Bronchial epithelial cell (primary cell): ENCODE data around the gene AMPH. TPM values are rescaled to one million over a fixed set of nuclear protein-coding genes. Genes with fewer than 3 reads are reported as not detected.
A peak's percentile ranks its signal among the peaks of the same experiment; 100 is the strongest.

Experiments used
- DNase-seq: peaks from one replicate; pipeline ENCODE4 v3.0.0-alpha.2; 2010; ENCODE audit warnings: low read depth
- FAIRE-seq: peaks from 2 replicates; lab custom pipeline; 2011; peaks lifted over from hg19 to GRCh38; lab: Jason Lieb, UNC
- H3K27me3 ChIP-seq: 2 replicates; pipeline ENCODE4 v1.5.1; 2011; ENCODE audit warnings: low read length; ENCODE audit not compliant: control insufficient read depth, insufficient read depth
- H3K36me3 ChIP-seq: 2 replicates; pipeline ENCODE4 v1.5.1; 2011; ENCODE audit warnings: low read length; ENCODE audit not compliant: control insufficient read depth, insufficient read depth
- H3K4me3 ChIP-seq: 2 replicates; pipeline ENCODE4 v1.5.1; 2011; ENCODE audit warnings: mild to moderate bottlenecking, low read depth, low read length, control low read depth
- total RNA-seq: library from RNA; depleted of rRNA; stranded (reverse); fragments of >200 nt; gene quantifications from 2 replicates; pipeline ENCODE4 v1.2.1, GENCODE V29; 2014
- TF ChIP-seq, protein P1 (sequence below): IDR thresholded peaks from 2 replicates; pipeline ENCODE4 v1.5.1; 2011; ENCODE audit warnings: mild to moderate bottlenecking, moderate library complexity, low read length, control low read depth, inconsistent platforms; ENCODE audit not compliant: insufficient read depth, severe bottlenecking

Gene AMPH
- total RNA-seq, 1 donor from 2014 or later = not detected

- Histone ChIP-seq H3K4me3 (no peak overlapping the region), H3K27me3 (no peaks in the 10 kb centered on the region), H3K36me3 (no peaks in the 10 kb centered on the region)
- TF ChIP-seq, protein P1, sequence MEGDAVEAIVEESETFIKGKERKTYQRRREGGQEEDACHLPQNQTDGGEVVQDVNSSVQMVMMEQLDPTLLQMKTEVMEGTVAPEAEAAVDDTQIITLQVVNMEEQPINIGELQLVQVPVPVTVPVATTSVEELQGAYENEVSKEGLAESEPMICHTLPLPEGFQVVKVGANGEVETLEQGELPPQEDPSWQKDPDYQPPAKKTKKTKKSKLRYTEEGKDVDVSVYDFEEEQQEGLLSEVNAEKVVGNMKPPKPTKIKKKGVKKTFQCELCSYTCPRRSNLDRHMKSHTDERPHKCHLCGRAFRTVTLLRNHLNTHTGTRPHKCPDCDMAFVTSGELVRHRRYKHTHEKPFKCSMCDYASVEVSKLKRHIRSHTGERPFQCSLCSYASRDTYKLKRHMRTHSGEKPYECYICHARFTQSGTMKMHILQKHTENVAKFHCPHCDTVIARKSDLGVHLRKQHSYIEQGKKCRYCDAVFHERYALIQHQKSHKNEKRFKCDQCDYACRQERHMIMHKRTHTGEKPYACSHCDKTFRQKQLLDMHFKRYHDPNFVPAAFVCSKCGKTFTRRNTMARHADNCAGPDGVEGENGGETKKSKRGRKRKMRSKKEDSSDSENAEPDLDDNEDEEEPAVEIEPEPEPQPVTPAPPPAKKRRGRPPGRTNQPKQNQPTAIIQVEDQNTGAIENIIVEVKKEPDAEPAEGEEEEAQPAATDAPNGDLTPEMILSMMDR = peak; percentile 78
- DNase-seq (peak; percentile 35), FAIRE-seq (no peak)
Measured at GRCh38 chr7:38660427-38661099, 29.4 kb upstream of the AMPH start.

- Histone ChIP-seq H3K27me3 (no peaks in the 10 kb centered on the region), H3K4me3 (no peak overlapping the region), H3K36me3 (no peaks in the 10 kb centered on the region)
- TF ChIP-seq, protein P1 = no peak
- no peak for DNase-seq
- FAIRE-seq = no peak
Measured at GRCh38 chr7:38659931-38660330, 28.8 kb upstream of the AMPH start.

- TF ChIP-seq, protein P1 = no peak
Measured at GRCh38 chr7:38658921-38659320, 27.7 kb upstream of the AMPH start.

GRCh38 chr7:38656968-38657367 lies 25.8 kb upstream of the AMPH start:
- FAIRE-seq = no peak
- peak; percentile 38 for DNase-seq
- H3K4me3 ChIP-seq = no peak overlapping the region
- TF ChIP-seq, protein P1 = no peak
- H3K36me3 ChIP-seq = no peaks in the 10 kb centered on the region
- H3K27me3 ChIP-seq = no peaks in the 10 kb centered on the region

More at GRCh38 chr7:38658921-38659320, 27.7 kb upstream of the AMPH start:
- Histone ChIP-seq H3K36me3 (no peaks in the 10 kb centered on the region), H3K4me3 (no peak overlapping the region), H3K27me3 (no peaks in the 10 kb centered on the region)
- DNase-seq = peak; percentile 10
- no peak for FAIRE-seq

DNA sequence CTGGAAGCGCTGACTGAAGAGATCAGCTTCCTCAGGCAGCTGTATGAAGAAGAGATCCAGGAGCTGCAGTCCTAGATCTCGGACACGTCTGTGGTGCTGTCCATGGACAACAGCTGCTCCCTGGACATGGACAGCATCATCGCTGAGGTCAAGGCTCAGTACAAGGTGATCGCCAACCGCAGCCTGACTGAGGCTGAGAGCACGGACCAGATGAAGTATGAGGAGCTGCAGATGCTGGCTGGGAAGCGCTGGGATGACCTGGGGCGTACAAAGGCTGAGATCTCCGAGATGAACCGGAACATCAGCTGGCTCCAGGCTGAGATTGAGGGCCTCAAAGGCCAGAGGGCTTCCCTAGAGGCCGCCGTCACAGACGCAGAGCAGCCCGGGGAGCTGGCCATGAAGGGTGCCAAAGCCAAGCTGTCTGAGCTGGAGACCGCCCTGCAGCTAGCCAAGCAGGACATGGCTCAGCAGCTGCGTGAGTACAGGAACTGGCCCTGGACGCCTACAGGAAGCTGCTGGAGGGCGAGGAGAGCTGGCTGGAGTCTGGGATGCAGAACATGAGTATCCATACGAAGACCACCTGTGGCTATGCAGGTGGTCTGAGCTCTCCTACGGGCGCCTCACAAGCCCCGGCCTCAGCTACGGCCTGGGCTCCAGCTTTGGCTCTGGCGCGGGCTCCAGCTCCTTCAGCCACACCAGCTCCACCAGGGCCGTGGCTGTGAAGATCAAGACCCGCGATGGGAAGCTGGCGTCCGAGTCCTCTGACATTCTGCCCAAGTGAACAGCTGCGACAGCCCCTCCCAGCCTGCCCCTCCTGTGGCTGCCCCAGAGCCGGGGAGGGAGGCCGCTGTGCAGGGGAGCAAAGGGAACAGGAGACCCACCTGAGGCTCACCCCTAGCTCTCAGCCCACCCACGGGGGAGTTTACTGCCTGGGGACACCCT lies 24.9 kb upstream of the AMPH start:
- TF ChIP-seq, protein P1 = no peak

More for the DNA sequence above, 24.9 kb upstream of the AMPH start:
- H3K4me3 ChIP-seq = no peak overlapping the region
- H3K27me3 ChIP-seq = no peaks in the 10 kb centered on the region
- FAIRE-seq = no peak
- no peak for DNase-seq
- no peaks in the 10 kb centered on the region for H3K36me3 ChIP-seq
